Measurements from ENCODE around the gene SLBP. TPM values are rescaled to one million over a fixed set of nuclear protein-coding genes. Genes with fewer than 3 reads are reported as not detected.

The SLBP gene
- polyA plus RNA-seq, 3 donors, result 39.6 to 63.7 (median 59.1) TPM

- intact Hi-C loops (cut with micrococcal nuclease), result loop anchor here in 1 of 2 donors (10.0 kb wide), 2 partner anchors 133 to 547 kb away; partner anchors contain the start of gene MXD4
- H3K79me2 ChIP-seq (ENCODE audit: insufficient read depth, low read length), result peaks cover 87% of the 10 kb centered on the region
- no peaks in the 10 kb centered on the region for H3K9me3 Mint-ChIP-seq
Observed at GRCh38 chr4:1718095-1718850, 6.2 kb upstream of the SLBP start.

More at GRCh38 chr4:1718095-1718850, 6.2 kb upstream of the SLBP start:
- Histone ChIP-seq H3K9ac (ENCODE audit: insufficient read depth, low read length, poor library complexity, severe bottlenecking) (no peak overlapping the region), H2AFZ (ENCODE audit: insufficient read depth, low read depth, low read length, poor library complexity, severe bottlenecking) (no peak overlapping the region), H3K4me1 (ENCODE audit: control insufficient read depth in 1 of 2, insufficient read depth in 2 of 2, low read length in 2 of 2) (peaks cover 59 to 75% of the 10 kb centered on the region in 2 donors), H3K36me3 (replicated peaks in 1 of 2; ENCODE audit: control insufficient read depth in 1 of 2, insufficient read depth in 2 of 2, low read length in 2 of 2) (peaks cover 24 to 32% of the 10 kb centered on the region in 2 donors), H4K20me1 (ENCODE audit: insufficient read depth, low read length) (peaks cover 62% of the 10 kb centered on the region), H3K27ac (ENCODE audit: low read depth in 1 of 2, low read length in 2 of 2) (no peak overlapping the region), H3K9me3 (replicated peaks in 1 of 2; ENCODE audit: control insufficient read depth in 1 of 2, insufficient read depth in 1 of 2, low read length in 2 of 2) (no peaks in the 10 kb centered on the region), H3K4me2 (replicated peaks; ENCODE audit: extremely low read depth, low read length, poor library complexity, severe bottlenecking) (no peak overlapping the region), H3K27me3 (ENCODE audit: control insufficient read depth in 2 of 2, insufficient read depth in 2 of 2, low read length in 2 of 2) (no peaks in the 10 kb centered on the region), H3K4me3 (replicated peaks in 1 of 3; ENCODE audit: low read depth in 2 of 3, low read length in 3 of 3) (no peak overlapping the region)
- peaks cover 15 to 29% of the 10 kb centered on the region in 2 donors for H3K36me3 Mint-ChIP-seq
- peak overlapping the region in 1 of 7 donors; percentile 59 for H3K27ac Mint-ChIP-seq
- DNase-seq, result no peak
- TF ChIP-seq CTCF (IDR thresholded peaks at IDR 0.05), result no peak
- H3K4me1 Mint-ChIP-seq, result peaks cover 62% of the 10 kb centered on the region
- H3K27me3 Mint-ChIP-seq (ENCODE audit: low read depth in 3 of 3), result peaks cover 0 to 2% (median 0%) of the 10 kb centered on the region in 3 donors
- WGBS (ENCODE audit: insufficient coverage), result 89% methylated on average over 25 of the region's 31 CpGs
- H3K4me3 Mint-ChIP-seq, result no peak overlapping the region
